GM13976 (cell line): ENCODE data around the gene OR2F2.

ENCODE experiments used
- DNase-seq: peaks from one replicate; pipeline ENCODE4 v3.0.0; 2012; ENCODE audit warnings: low spot score
- in situ Hi-C: fragments of 300-500 bp; cut with MboI; formaldehyde crosslinking; loops from one replicate; pipeline ENCODE4 v1.12.0; 2022; ENCODE audit warnings: low sequenced_read_pairs, mixed read lengths, inconsistent platforms; ENCODE audit not compliant: unreplicated experiment
- TF ChIP-seq, protein P1 (sequence below): IDR thresholded peaks from 2 replicates; pipeline ENCODE4 v1.5.1; 2012; ENCODE audit warnings: borderline replicate concordance, mild to moderate bottlenecking; ENCODE audit not compliant: insufficient read depth; ENCODE audit errors: extremely low read depth, missing control alignments, control extremely low read depth

Gene OR2F2

DNA sequence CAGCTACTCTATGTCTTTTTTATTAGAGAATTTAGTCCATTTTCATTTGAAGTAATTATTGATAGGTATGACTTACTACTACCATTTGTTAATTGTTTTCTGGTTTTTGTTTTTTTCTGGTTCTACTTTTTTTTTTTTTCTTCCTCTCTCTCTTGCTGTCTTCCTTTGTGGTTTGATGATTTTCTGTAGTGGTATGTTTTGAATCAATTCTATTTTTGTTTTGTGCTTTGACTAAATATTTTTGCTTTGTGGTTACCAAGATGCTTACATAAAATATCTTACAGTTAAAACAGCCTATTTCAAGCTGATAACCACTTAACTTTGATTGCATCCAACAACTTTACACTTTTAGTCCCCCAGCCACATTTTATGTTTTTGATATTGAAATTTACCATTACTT, 3.3 kb upstream of the OR2F2 start:
- DNase-seq = no peak
- in situ Hi-C loops = no loop called here
- TF ChIP-seq, protein P1, sequence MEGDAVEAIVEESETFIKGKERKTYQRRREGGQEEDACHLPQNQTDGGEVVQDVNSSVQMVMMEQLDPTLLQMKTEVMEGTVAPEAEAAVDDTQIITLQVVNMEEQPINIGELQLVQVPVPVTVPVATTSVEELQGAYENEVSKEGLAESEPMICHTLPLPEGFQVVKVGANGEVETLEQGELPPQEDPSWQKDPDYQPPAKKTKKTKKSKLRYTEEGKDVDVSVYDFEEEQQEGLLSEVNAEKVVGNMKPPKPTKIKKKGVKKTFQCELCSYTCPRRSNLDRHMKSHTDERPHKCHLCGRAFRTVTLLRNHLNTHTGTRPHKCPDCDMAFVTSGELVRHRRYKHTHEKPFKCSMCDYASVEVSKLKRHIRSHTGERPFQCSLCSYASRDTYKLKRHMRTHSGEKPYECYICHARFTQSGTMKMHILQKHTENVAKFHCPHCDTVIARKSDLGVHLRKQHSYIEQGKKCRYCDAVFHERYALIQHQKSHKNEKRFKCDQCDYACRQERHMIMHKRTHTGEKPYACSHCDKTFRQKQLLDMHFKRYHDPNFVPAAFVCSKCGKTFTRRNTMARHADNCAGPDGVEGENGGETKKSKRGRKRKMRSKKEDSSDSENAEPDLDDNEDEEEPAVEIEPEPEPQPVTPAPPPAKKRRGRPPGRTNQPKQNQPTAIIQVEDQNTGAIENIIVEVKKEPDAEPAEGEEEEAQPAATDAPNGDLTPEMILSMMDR = no peak

- TF ChIP-seq, protein P1 = no peak
- in situ Hi-C loops = no loop called here
- no peak for DNase-seq
Measured at GRCh38 chr7:143936087-143937009, 1.3 kb downstream of the OR2F2 start.

DNA sequence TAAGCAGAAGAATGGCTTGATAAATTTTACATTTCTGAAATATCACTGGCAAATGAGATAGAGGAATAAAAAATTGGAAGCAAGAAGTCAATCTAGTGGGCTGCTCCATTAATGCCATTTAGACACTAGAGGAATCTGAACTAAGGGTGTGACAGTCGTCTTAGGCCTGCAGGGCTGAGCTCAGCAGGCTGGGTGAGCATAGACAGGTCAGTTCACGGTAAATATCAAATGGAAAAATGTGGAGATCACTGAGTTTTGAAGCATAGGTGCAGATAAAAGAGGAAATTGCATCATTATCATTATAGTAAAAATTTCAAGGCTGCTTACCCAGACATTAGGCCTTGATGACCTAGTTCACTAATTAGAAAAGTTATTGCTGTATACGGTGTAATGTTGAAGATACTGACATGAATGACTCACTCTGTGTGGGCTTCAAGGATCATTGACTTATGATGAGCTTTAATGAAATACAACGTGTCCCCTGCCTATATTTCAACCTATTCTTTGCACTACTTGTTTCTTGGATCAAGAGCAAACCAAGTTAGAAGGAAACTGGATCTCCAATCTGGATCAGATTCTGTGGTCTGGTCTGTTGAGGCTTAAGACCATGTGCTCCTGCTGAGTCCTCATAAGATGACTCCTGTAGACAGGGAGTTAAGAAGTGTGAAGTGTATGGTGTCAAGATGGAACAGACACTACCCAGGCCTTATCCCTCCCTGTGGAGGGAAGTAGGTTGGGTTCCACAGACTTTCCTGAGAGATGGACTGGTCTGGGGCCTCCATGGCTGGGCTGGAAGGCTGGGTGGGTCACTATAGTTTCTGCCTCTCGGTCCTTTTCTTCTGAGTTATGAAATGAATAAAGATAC, 3.6 kb downstream of the OR2F2 start:
- TF ChIP-seq, protein P1 = no peak
- in situ Hi-C loops = no loop called here
- no peak for DNase-seq

DNA sequence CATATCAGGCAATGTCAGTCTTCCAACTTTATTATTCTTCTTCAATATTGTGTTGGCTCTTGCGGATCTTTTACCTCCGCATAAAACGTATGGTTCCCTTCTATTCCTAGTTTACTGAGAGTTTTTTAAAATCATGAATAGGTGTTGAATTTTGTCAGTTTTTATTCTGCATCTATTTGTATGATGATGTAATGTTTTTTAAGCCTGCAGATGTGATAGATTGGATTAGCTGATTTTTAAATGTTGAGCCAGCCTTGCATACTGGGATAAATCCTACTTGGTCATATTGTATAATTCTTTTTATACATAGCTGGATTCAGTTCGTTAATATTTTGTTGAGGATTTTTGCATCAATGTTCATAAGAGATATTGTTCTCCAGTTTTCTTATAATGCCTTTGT, 10.4 kb downstream of the OR2F2 start:
- in situ Hi-C loops = no loop called here
- TF ChIP-seq, protein P1 = no peak
- no peak for DNase-seq

DNA sequence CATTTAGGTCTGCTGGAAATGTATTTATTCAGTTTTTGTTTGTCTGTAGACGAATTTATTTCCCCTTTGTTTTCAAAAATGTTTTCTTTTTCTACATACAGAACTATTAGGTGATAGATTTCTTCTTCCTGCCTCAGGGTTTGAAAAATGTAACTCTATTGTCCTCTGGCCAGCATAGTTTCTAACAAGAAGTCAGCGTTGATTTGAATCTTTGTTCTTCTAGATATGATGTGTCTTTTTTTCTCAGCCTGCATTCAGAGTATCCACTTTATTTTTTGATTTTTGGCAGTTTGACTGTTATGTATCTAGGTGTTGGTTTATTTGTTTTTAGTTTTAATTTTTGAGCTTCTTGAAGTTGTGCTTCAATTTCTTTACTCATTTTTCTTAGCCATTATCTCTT, 12.1 kb downstream of the OR2F2 start:
- no peak for DNase-seq
- in situ Hi-C loops = no loop called here
- TF ChIP-seq, protein P1 = no peak

DNA sequence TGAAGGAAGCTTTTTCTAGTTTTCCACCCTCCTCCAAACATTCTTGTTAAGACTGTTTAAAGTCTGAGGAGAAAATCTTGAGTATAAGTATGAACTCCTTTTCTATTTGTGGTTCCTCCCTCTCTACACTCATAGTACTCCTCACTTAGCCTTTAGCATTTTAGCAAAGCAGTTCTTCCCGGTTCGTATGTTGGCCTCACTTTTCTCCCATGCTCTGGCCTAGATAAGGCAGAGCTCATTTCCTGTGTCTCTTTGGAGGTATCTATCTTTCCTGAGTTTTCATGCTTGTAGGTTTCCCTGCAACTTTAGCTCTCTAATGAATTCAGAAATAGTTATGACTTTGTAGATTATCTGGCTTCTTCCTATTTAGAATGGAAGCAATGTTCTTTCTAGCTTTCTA, 13.7 kb downstream of the OR2F2 start:
- DNase-seq = no peak
- in situ Hi-C loops = no loop called here
- TF ChIP-seq, protein P1 = no peak
